Fibroblast of skin of left biceps (primary cell): ENCODE measurements around the gene COG5.

ENCODE experiments used
- DNase-seq, 2 experiments: peaks; one replicate each; pipeline ENCODE4 v3.0.0-alpha.2; 2013; ENCODE audit warnings: low read depth in 2 of 2

COG5 gene

DNA sequence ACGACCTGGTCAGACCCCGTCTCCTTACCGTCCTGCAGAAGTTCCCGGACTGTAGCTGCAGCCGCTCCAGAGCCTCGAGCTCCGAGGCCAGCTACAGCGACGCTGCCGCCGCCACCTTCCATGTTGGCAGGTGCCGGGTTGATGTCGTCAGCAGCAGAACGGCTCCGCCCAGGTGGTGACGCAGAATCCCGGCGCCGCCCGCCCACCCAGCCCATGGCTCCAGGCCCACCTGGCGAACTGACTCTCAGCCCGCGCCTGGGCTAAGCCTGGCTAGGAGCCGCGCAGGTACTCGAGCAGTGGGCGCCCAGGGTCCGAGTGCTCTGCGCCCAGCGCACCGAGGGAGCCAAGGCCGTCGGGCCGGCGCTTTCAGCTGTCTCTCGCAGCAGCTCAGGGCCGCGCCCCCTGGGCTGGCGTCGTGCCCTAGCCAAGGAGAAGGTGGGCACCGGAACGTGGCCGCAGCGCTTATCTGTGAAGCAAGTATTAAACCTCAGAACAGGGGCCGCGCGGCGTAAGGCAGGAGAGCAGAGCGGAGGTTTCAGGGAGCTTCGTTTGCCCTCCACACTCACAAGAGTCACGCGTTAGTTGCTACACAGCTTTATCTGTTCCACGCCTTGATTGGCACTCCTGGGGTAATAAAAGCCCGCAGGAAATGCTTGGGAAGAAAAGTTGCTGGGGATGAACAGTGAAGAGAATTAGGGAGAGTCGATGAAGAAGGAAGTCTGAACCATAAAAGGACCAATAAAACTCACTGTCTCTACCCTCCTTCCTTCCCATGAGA, at the start of gene COG5, which contains the start of gene DUS4L:
COG5 (minus strand) TSS at position 146 of the 778 bp plus-strand sequence; CDS start at position 122, 24 bp downstream.
DUS4L (plus strand) TSS at position 197 of the 778 bp plus-strand sequence. CDS start 3,100 bp downstream, outside the sequence.
- no peak for DNase-seq

DNA sequence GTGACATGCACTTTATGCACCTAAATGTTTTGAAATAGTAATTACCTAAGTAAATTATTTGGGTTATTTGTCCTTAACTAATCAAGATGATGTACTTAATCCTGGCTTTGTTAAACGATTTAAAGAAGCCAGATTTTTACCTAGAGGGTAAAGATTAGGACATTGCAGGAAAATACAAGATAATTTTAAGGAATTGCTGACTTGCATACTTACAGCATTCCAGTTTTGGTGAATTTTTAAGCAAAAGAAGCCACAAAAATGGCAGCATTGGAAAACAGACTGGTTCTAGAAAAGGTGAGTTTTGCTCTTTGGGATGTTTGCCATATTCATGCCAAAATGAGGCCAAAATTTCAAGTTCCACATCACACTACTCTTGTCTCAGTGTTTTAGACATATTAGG, 49.7 kb upstream of the COG5 start:
- DNase-seq: no peak

DNA sequence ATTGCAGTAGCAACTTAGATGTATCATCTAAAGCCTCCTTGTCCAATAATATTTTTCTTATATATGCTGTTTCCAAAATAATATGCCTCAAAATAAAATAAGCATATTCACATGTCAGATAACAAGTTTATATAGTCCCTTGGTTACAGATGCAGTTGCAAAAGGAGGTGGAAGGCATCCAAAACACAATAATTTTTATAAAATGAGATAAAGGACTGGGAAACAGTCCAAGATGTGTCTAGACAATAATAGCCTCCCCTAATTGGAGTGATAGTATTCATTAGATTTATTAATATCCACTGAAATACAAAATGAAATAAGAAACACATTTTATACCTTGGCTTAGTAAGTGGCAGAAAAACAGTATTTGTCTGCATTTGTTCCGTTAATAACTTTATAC, 46.6 kb upstream of the COG5 start:
- DNase-seq: no peak

DNA sequence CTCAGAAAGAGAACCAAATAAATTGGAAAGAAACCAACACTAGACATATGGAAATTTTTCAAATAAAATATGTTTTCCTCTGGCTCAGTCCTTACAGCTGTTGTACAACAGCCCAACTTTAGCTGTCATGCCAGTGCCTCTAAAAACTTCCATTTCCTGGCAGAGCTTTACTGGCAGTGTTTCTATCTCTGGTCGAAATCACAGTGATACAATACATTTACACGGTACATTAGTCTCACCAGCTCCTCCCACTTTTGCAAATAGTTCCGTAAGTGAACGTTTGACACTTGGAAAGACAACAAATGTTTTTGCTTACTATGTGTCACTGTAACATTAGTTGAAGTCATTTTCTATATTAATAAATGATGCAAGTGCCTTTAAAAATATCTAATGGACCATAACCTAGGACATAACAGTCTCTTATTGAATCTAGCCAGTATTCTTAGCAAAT, 46.1 kb upstream of the COG5 start:
- DNase-seq: no peak

DNA sequence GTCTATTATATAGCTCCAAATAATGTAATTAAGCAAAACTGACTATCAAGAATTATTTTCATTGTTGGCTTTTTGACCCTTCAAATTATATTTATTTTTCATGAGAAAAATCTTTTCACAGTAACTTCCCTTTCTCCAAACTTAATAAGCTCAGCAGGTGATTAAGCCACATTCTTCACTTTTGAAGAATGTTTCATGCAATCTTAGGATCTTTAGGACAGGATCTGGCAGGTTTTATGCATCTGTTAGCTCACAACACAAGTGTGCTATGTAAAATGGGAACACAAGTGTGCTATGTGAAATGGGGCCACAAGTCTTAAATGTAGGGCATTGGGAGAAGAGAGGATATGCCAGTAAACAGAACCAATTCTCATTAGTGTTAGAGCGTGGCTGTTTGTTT, 42.6 kb upstream of the COG5 start:
- no peak for DNase-seq

DNA sequence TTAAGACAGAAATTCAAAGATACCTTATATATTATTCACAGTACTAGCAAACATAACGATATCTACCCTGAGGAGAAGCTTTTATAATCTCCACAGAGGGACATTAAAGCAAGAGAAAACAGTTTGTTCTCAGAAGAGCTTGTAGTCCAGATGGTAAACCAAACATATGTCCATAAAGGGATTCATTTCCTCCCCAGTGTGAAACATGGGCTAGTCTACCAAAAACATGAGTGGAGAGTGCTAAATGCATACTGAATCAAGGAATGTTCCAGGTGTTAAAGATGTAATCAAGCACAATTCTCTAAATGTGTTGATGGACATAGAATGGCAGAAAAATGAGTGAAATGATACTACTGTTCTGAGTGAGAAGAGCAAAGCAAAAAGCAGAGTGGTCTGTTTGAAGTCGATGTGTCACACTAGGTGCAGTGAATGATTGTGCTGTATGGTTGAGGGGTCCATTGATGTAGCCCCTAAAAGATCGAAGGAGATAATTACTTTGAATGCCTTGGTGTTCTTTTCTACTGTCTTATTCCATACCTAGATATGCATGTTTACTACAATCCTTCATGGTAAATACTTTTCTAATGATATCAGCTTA, 41.6 kb upstream of the COG5 start:
- no peak for DNase-seq

DNA sequence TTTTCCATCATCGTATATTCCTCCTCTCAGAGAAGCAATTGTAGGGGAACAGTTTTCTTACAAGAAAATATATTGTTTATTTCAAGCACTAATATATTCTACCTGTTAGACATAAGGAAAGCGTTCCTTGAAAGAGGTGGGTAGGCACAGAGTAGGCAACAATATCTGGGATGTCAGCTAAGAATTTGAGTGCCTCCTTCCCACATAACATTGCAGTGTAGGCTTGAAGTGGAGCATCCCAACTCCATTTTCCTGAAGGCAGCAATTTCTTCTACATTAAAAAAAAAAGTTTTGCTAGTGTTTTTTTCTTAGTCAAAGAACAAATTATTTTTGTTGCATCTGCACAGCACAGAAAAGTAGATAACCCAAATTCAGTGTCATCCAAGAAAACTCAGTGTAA, 37.1 kb upstream of the COG5 start:
- DNase-seq: no peak

DNA sequence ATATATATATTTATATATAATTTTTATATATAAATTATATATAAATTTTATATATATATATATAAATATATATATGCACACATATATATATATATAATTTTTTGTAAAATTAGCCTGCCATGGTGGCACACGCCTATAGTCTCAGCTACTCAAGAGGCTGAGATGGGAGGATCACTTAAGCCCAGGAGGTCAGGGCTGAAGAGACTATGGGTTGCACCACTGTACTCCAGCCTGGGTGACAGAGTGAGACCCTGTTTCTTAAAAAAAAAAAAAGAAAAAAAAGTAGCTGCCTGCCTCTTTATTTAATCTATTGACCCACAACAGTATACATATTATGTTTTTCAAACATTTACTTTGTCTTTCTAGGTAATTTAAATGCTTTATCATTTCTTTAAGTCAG, 35.5 kb upstream of the COG5 start:
- DNase-seq: no peak

DNA sequence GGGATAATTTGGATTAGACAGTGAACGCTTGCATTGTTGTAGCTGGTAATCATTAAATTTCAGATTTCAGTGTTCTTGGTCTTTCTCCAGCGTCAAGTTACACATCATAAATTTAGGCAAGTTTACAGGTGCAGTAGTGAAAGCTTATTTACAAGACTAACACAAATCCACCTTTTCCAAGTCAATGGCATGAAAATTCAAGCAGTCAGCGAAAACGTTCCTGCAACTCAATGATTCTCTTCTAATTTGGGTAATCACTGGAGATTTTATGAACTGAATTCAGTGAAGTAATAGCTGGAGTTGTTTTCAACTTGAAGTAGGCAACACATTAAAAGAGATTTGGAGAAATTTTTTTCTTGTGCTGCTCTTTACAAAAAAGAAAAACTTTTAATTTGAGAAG, 34.2 kb upstream of the COG5 start:
- no peak for DNase-seq

DNA sequence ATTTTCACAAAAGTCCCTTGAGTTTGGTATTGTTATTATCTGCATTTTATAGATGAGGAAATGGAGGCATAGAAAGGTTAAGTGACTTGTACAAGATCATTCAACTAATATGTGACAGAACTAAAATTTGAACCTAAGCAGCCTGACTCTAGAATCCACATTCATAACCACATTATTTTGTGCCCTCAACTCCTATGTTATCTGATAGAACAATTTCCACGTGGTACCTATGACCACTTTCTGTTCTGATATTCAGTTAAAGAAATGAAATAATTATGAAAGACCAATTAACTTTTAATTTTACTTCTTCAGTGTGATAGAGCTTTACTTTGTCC, 33.8 kb upstream of the COG5 start:
- DNase-seq: no peak

DNA sequence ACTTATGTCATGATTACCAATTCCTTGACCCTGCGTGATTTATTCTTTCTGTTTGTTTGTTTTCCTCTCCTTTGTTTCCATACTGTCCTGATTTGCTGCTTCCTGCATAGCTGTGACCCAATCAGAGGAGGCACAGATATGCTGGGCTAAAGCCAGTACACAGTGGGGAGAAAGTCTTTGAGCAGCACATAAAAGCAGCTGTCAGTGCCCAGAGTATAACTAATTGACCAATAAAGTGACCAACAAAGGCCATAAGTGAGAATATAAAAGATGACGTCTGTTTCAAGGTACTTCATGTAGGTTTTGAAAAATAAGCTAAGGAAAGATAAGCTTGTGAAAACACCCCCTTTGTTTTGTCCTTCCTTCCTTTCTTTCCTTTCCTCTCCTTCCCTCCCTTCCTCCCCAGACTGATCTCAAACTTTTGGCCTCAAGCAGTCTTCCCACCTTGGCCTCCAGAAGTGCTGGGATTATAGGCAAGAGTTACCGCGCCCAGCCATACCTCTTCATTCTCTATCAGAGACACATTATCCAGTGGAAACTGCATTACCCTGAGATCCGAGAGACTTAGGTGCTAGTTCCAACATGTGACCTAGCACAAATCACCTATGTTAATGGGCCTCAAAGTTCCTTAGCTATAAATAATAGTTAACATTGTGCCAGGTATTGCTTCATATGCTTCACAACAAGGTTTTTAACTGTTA, 33.3 kb upstream of the COG5 start:
- no peak for DNase-seq

DNA sequence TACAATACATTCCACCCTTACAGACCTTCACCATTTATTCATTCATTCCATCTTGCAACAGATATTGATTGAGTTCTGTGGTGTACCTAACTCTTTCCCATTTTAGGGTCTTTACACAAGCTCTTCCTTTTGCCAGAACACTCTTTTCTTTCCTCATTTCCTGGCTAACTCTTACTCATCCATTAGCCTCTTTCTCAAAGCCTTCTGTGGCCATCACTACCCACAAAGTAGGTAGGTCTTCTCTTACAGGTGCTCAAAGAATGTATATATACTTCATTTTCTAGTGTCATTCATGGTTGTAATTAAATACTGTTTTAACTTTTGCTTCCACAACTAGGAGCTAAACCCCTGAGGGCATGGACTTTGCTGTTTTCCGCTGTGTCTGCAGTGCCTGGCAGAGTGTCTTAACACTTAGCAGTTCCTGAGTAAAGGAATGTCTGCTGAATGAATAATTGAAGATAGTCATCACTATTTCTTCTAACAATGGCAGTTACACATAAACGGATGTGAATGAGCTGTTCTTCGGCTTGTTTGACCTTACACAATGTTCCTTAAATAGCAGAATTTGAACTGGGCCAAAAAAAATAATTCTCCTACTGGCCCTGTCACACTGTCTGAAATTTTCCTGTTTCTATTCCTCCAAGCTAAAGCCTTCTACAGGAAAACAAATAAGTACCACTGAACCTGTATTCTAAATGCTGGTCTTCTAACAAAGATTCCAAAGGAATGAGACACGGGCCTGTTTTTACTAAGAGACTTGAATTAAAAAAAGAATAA, 31.4 kb upstream of the COG5 start:
- DNase-seq: peak; percentile 60 to 70

DNA sequence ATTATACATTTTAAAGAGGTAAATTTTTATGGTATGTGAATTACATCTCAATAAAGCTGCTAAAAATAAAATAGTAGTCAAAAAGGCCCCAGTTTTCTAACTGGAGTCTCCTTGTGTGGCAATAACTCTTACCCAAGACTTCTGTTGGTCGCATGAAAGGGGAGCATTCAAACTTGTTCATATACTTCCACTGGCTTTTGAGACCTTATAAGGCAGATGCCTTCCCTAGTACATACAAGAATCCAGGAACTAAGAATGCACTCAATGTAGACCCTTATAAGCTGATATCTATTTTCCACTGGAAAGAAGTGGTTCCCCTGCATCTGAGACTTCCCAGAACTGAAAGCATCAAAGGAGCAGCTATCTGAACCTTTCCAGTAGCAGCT, 29.3 kb upstream of the COG5 start:
- no peak for DNase-seq

DNA sequence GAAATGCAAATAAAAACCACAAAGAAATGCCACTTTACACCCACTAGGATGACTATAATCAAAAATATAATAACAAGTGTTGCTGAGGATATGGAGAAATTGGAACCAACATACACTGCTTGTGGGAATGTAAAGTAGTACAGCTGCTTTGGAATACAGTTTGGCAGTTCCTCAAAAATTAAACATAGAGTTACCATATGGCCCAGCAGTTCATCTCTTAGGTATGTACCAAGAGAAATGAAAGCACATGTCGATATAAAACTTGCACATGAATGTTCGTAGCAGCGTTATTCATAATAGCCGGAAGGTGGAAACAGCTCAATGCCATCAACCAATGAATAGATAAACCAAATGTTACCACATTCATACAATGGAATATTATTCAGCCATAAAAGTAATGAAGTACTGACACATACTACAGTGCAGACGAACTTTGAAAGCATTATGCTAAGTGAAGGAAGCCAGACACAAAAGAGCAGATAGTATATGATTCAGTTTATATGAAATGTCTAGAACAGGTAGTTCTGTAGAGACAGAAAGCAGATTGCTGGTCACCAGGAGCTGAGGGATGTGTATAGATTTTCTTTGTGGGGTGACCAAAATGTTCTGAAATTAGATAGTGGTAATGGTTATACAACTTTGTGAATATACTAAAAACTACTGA, 28.8 kb upstream of the COG5 start:
- peak; percentile 85 to 89 for DNase-seq

DNA sequence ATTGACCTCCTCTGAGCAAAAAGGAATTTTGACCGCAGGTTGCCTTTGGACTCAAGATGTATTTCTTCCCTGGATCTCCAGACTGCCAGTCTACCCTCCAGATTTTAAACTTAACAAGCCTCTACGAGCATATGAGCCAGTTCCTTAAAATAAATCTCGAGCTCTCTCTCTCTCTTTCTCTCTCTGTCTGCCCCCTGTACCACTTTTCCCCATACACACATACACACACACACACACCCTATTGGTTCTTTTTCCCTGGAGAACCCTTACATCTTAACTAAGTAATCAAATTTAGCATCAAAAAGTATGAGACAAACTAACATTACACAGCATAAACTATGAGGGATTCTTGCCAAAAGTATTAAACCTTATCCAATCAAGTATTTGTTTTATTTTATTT, 27.7 kb upstream of the COG5 start:
- DNase-seq: no peak

DNA sequence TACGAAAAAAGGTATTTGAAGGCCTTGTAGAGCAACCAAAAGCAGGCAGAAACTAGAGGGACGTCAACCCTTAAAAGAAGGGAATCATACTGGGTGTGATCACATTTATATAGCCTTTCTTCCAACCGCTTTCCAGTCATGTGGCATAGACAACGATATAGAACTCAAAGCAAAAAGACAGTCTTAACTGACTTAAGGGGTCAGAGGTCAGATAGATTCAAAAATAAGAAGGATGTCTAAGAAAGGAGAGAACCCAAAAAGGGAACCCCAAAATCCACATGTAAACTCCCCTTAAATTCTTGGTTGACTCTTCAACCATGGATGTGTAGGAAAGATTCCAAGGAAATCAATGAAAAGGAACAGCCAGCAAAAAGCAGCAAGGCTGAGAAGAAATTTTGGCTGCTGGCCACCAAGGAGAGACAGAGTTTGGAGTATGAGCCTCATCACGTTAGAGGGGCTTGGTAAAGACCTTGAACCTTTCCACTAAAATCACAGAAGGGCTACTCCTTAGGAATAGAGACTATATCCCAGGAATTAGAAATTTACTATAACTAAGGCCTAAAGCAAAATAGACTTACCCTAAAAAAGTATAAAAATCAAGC, 24.9 kb upstream of the COG5 start:
- DNase-seq: no peak

DNA sequence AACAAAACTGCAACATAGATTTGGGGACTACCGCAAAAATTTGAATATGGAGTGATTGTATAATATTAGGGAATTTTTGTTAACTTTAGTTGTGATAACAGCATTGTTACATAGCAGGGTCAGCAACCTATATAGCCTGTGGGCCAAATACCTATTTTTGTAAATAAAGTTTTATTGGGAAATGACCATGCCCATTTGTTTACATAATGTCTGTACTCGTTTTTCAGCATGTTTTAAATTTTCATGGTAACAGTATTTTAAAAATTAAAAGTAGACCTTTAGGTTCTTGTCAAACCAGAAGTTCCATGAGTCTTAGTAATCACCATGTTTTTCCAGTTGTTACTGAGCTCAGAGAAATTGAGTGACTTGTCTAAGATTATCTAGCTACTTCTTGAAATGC, 21.0 kb upstream of the COG5 start:
- DNase-seq: no peak

DNA sequence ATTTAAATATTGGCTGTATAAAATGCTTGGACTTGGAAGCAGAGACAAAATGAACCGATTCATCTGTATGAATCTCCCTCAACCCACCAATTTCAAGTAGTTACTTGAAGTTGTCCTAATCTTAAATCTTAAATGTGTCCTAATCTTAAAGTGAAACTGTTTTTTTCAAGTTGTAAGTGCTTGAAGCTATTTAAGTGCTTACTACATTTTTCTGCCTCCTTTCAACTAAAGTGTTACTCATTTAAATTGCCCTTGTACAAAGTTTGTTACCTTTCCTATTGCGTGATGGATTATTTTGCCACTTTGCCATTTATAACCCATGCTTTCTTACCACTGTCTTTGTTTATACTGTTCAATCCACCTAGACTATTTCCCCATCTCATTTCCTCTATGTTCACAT, 19.2 kb upstream of the COG5 start:
- no peak for DNase-seq

DNA sequence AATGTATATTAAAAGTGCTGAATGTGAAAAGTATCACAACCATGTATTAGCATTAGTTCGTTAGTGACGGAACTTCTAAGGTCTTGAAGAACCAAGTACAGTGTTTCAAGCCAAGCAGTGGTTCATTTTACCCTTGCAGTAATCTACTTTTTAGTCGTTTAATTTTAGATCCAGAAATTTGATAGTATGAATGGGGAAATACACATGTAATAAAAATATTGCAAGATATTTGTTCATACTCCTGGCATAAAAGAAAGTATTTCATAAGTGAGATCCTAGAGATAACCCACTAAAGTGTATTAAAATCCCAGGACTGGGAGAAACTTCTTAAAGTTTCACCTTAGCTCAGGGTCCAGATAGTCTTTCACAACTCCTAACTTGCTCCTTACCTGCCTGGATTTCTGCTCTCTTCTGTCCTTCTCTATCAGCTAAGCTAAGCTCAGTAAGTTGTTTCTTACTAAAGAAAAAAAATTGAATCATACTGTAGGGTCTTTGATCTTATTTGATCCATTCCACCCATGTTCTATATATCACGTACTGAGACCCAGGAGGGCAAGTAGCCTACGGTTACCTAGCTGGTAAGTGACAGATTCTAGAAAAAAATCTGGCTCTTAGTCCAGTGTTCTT, 17.8 kb upstream of the COG5 start:
- DNase-seq: no peak

DNA sequence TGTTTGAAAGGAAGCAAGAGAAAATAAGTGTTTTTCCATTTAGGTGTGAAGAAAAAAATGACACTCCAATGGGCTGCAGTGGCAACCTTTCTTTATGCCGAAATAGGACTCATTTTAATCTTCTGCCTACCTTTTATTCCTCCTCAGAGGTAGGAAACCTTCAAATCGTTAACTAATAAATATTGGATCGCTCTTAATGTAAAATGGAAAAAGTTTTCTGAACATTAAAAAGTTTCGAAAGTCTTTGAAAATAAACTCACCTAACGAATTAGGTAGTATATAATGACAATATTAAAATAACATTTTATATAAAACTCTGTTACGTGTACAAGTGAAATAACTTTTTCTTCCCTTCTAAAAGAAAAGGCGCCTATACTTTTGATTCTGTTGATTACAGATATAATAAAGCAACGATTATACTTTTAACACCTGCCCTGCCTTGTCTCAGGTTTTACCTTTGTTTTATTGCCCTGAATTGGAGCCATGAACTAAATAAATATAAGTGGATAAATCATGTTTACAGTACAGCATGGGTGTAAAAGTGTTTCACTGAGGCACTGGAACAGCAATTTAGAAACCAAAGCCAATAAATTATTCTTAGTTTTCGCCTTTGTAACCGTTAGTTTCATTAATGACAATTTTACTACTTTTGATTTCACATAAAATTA, 17.1 kb upstream of the COG5 start:
- no peak for DNase-seq
